SU-DHL-6 (cell line): ENCODE results near the gene LCE3B.

Experiments
- H2AFZ ChIP-seq: fragments of 200-600 bp; sonication (generic); 2 replicates; pipeline ENCODE4 v1.6.1; 2014; ENCODE audit warnings: low read depth, mild to moderate bottlenecking, moderate library complexity, mixed read lengths, antibody characterized with exemption, low read length; ENCODE audit not compliant: severe bottlenecking
- H3F3A ChIP-seq: fragments of 200-600 bp; shearing (Covaris generic); 2 replicates; pipeline ENCODE4 v1.6.0; 2016; ENCODE audit warnings: antibody characterized with exemption, mild to moderate bottlenecking; ENCODE audit not compliant: insufficient read depth
- H3K27ac ChIP-seq: fragments of 200-600 bp; sonication (generic); 2 replicates; pipeline ENCODE4 v1.5.1; 2016; ENCODE audit warnings: low read depth, mild to moderate bottlenecking, low read length, moderate library complexity, mixed read lengths
- H3K27me3 ChIP-seq: fragments of 200-600 bp; sonication (generic), shearing (Covaris generic); 2 replicates; pipeline ENCODE4 v1.6.0; 2014; ENCODE audit warnings: mild to moderate bottlenecking, low read length
- H3K36me3 ChIP-seq: fragments of 200-600 bp; sonication (generic); 2 replicates; pipeline ENCODE4 v1.6.1; 2014; ENCODE audit warnings: mild to moderate bottlenecking, low read length, mixed read lengths
- H3K4me2 ChIP-seq: fragments of 300-600, 200-600 bp; shearing (Covaris generic), sonication (generic); 2 replicates; pipeline ENCODE4 v1.6.0; 2014; ENCODE audit warnings: low read length, low read depth, mild to moderate bottlenecking; ENCODE audit not compliant: poor library complexity, severe bottlenecking
- H3K4me3 ChIP-seq: fragments of 200-600 bp; sonication (generic); 2 replicates; pipeline ENCODE4 v1.5.1; 2014; ENCODE audit warnings: antibody characterized with exemption, low read length, mild to moderate bottlenecking, mixed read lengths; ENCODE audit not compliant: insufficient read depth, poor library complexity, severe bottlenecking
- H3K79me2 ChIP-seq: fragments of 200-600 bp; sonication (generic); 2 replicates; pipeline ENCODE4 v1.6.1; 2014; ENCODE audit warnings: mild to moderate bottlenecking, low read length, moderate library complexity; ENCODE audit not compliant: insufficient read depth
- H3K9ac ChIP-seq: fragments of 200-600 bp; sonication (generic); 2 replicates; pipeline ENCODE4 v1.7.0; 2014; ENCODE audit warnings: mild to moderate bottlenecking, low read length
- H3K9me2 ChIP-seq: fragments of 200-600 bp; sonication (generic); replicated peaks from 2 replicates; pipeline ENCODE4 v1.6.1; 2014; ENCODE audit warnings: low read length; ENCODE audit not compliant: insufficient read depth
- H3K9me3 ChIP-seq: fragments of 200-600 bp; sonication (generic); 2 replicates; pipeline ENCODE4 v1.6.1; 2014; ENCODE audit warnings: low read length, mixed read lengths; ENCODE audit not compliant: insufficient read depth
- H4K20me1 ChIP-seq: fragments of 200-600 bp; sonication (generic); 2 replicates; pipeline ENCODE4 v1.6.1; 2014; ENCODE audit warnings: low read depth, mild to moderate bottlenecking, antibody characterized with exemption, low read length, moderate library complexity, mixed read lengths
- EZH2phosphoT487 ChIP-seq: fragments of 200-600 bp; sonication (generic), shearing (Covaris generic); conservative IDR thresholded peaks from 2 replicates; pipeline ENCODE4 v1.6.1; 2018; ENCODE audit warnings: mild to moderate bottlenecking, antibody characterized with exemption, low read length, moderate library complexity, mixed read lengths
- TF ChIP-seq, protein P1 (sequence below): fragments of 200-600 bp; sonication (generic); IDR thresholded peaks from one replicate; pipeline ENCODE4 v1.5.1; 2017; ENCODE audit warnings: antibody characterized with exemption, mild to moderate bottlenecking, low read length, moderate library complexity; ENCODE audit not compliant: insufficient read depth, poor library complexity, severe bottlenecking

The LCE3B gene, protein sequence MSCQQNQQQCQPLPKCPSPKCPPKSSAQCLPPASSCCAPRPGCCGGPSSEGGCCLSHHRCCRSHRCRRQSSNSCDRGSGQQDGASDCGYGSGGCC

DNA sequence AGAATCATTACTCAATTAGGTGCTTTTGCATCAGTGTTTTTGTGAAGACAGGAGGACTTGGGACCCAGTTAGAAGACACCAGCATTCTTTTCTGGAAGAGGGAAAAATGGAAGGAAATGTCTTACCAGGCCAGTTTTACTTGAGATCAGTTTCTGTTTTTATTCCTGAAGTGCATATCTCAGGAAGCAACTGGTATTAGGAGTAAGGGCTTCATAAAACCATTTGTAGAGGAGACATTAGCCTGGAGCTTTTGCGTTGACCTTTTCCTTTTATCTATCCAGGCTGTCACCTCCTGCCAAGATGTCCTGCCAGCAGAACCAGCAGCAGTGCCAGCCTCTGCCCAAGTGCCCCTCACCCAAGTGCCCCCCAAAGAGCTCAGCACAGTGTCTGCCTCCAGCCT is at the start of gene LCE3B:
TSS of gene LCE3B (plus strand) at position 301 of the 400 bp plus-strand sequence. CDS start at position 301, 0 bp downstream.
- H3K36me3 ChIP-seq: no peaks in the 10 kb centered on the region
- H3K27me3 ChIP-seq: no peaks in the 10 kb centered on the region
- no peaks in the 10 kb centered on the region for H3K9me2 ChIP-seq
- no peak within 1 kb of the TSS for H3K27ac ChIP-seq
- no peak for TF ChIP-seq EZH2phosphoT487
- H4K20me1 ChIP-seq: no peaks in the 10 kb centered on the region
- no peaks in the 10 kb centered on the region for H3F3A ChIP-seq
- no peaks in the 10 kb centered on the region for H3K79me2 ChIP-seq
- no peak within 1 kb of the TSS for H3K4me2 ChIP-seq
- H3K9me3 ChIP-seq: peaks cover 6% of the 10 kb centered on the region; the same call in 1 of the 2 replicates
- H3K4me3 ChIP-seq: no peak within 1 kb of the TSS
- H2AFZ ChIP-seq: no peak within 1 kb of the TSS
- no peak within 1 kb of the TSS for H3K9ac ChIP-seq

DNA sequence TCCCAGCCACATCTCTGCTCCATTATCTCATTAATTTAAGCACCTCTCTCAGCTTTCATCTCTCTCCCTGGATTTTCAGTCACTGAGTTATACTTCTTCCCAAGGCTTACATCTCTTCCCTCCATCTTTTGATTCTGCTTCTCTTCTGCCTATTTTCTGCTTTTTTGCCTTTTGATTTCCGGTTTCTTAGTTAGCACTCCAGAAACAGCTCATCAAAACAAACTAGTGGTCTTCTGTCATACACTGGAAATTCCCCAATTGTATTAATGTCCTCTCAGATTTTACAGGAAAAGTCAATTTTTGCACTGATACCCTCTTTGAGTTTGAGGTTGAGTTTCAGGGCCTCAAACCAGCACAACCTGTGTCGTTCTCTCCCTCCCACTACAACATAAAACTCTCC is 48.5 kb upstream of the LCE3B start:
- H2AFZ ChIP-seq: no peak overlapping the region
- H3K36me3 ChIP-seq: no peaks in the 10 kb centered on the region
- H3K9me3 ChIP-seq: no peaks in the 10 kb centered on the region
- H3K9ac ChIP-seq: no peak overlapping the region
- 0 out of 2 replicates have a peak, but pooled peaks cover 3% of the 10 kb centered on the region for H3K9me2 ChIP-seq
- no peaks in the 10 kb centered on the region for H4K20me1 ChIP-seq
- TF ChIP-seq, protein P1, sequence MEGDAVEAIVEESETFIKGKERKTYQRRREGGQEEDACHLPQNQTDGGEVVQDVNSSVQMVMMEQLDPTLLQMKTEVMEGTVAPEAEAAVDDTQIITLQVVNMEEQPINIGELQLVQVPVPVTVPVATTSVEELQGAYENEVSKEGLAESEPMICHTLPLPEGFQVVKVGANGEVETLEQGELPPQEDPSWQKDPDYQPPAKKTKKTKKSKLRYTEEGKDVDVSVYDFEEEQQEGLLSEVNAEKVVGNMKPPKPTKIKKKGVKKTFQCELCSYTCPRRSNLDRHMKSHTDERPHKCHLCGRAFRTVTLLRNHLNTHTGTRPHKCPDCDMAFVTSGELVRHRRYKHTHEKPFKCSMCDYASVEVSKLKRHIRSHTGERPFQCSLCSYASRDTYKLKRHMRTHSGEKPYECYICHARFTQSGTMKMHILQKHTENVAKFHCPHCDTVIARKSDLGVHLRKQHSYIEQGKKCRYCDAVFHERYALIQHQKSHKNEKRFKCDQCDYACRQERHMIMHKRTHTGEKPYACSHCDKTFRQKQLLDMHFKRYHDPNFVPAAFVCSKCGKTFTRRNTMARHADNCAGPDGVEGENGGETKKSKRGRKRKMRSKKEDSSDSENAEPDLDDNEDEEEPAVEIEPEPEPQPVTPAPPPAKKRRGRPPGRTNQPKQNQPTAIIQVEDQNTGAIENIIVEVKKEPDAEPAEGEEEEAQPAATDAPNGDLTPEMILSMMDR: no peak
- no peak for TF ChIP-seq EZH2phosphoT487
- no peak overlapping the region for H3K4me3 ChIP-seq
- H3F3A ChIP-seq: no peaks in the 10 kb centered on the region
- H3K27me3 ChIP-seq: no peaks in the 10 kb centered on the region; the same call in 1 of the 2 replicates
- H3K4me2 ChIP-seq: no peak overlapping the region
- H3K27ac ChIP-seq: no peak overlapping the region
- H3K79me2 ChIP-seq: no peaks in the 10 kb centered on the region

DNA sequence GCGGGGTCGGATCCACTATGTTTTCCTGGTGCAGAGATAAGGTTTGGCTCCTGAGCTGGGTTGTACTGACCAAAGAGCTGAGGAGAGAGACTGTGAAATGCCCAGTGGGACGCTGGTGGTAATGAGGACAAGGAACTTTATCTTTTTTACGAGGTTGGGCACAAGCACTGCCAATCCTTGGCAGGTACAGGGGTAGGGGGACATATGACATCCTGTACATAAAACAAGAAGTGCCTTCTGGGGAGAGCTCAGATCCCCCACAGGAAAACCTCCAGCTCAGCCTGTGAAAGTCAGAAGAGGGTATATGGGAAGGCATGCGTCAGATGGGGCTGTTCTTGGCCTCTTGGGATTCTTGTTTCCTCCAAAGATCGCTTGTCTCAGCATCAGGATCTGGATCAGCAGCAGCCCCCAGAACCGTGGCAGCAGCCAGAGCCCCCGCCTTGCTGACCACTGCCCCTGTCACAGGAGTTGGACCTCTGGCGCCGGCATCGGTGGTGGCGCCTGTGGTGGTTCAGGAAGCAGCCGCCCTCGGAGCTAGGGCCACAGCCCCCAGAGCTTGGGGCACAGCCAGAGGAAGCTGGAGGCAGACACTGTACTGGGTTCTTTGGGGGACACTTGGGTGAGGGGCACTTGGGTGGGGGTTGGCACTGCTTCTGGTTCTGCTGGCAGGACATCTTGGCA is 47.9 kb upstream of the LCE3B start:
- H3F3A ChIP-seq: no peaks in the 10 kb centered on the region
- no peak for TF ChIP-seq EZH2phosphoT487
- TF ChIP-seq, protein P1: no peak
- H3K9me3 ChIP-seq: no peaks in the 10 kb centered on the region
- H2AFZ ChIP-seq: no peak overlapping the region
- H3K9me2 ChIP-seq: 0 out of 2 replicates have a peak, but pooled peaks cover 3% of the 10 kb centered on the region
- H3K27me3 ChIP-seq: no peaks in the 10 kb centered on the region; the same call in 1 of the 2 replicates
- H3K9ac ChIP-seq: no peak overlapping the region
- no peaks in the 10 kb centered on the region for H3K79me2 ChIP-seq
- no peak overlapping the region for H3K27ac ChIP-seq
- H3K36me3 ChIP-seq: no peaks in the 10 kb centered on the region
- H3K4me3 ChIP-seq: no peak overlapping the region
- no peak overlapping the region for H3K4me2 ChIP-seq
- H4K20me1 ChIP-seq: no peaks in the 10 kb centered on the region

DNA sequence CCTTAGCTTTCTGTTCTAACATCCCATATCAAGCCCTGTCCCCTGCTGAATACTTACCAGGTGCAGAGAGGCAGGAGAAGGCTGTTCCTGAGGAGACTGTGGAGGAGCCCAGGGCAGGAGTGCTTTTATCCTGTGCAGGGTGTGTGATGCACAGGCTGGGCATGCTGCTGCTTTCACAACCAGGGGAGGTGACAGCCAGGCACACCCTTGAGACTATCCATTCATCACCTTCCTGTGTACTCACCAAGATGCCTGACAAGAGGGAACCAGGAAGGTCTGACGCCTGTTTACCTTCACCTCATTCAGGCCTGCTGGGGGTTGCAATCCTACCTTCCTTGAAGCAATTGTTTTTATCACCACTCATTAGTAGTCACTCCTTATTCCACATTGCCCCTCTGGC is 46.9 kb upstream of the LCE3B start, which contains the start of gene LCE3E:
TSS of gene LCE3E (minus strand) at position 100 of the 400 bp plus-strand sequence. CDS start 572 bp downstream, outside the sequence.
- no peak within 1 kb of the TSS for H3K4me3 ChIP-seq

More for the DNA sequence above, 46.9 kb upstream of the LCE3B start, which contains the start of gene LCE3E:
- Histone ChIP-seq H3K27me3 (no peaks in the 10 kb centered on the region; the same call in 1 of the 2 replicates), H3K9ac (no peak within 1 kb of the TSS), H2AFZ (no peak within 1 kb of the TSS), H3K27ac (no peak within 1 kb of the TSS), H3K79me2 (no peaks in the 10 kb centered on the region), H3K9me2 (0 out of 2 replicates have a peak, but pooled peaks cover 3% of the 10 kb centered on the region), H3F3A (no peaks in the 10 kb centered on the region), H3K36me3 (no peaks in the 10 kb centered on the region), H4K20me1 (no peaks in the 10 kb centered on the region), H3K4me2 (no peak within 1 kb of the TSS), H3K9me3 (no peaks in the 10 kb centered on the region)
- TF ChIP-seq, protein P1: no peak
- no peak for TF ChIP-seq EZH2phosphoT487
